K562 (cell line): ENCODE data around the gene RANBP6. TPM values are rescaled to one million over a fixed set of nuclear protein-coding genes. Genes with fewer than 3 reads are reported as not detected.

Source experiments
- ATAC-seq: fragments of 200-7000 bp; cut with Tn5 transposase; 3 replicates; pipeline ENCODE4 v1.9.1; 2020; ENCODE audit warnings: moderate library complexity
- BruUV-seq: library from RNA; stranded (reverse); fragments of 400-500 nt; replicated peaks from 2 replicates; lab custom pipeline; 2021; lab: Mats Ljungman, UMichigan
- CTCF ChIA-PET: fragments of 300-600 bp; formaldehyde crosslinking; extraction: SDS; loops from one replicate; lab custom pipeline; 2021; ENCODE audit warnings: low intra/inter-chr PET ratio; lab: Yijun Ruan, JAX
- POLR2A ChIA-PET: fragments of 300-600, 350-650 bp; sonication (Branson Sonifier 250); formaldehyde crosslinking; extraction: SDS; loops from one replicate; lab custom pipeline; 2021; ENCODE audit warnings: antibody characterized with exemption, inconsistent platforms; lab: Yijun Ruan, JAX
- DNase-seq, 4 experiments: peaks; one replicate each; pipeline versions ENCODE4 v3.0.0 to v3.0.0-alpha.2; 2011 to 2018; ENCODE audit warnings: low spot score in 3 of 4, mixed read lengths in 3 of 4; ENCODE audit errors: extremely low read depth in 1 of 4
- FAIRE-seq: peaks from 2 replicates; lab custom pipeline; 2011; peaks lifted over from hg19 to GRCh38; lab: Jason Lieb, UNC
- H2AFZ ChIP-seq: 2 replicates; pipeline ENCODE4 v1.6.0; 2011; ENCODE audit warnings: low read depth, low read length, control low read depth, inconsistent platforms
- H3K27ac ChIP-seq: fragments of 200-600 bp; 3 replicates; pipeline ENCODE4 v1.8.0; 2011; ENCODE audit warnings: low read depth, mild to moderate bottlenecking, control low read depth, inconsistent platforms, low read length, moderate library complexity, mixed read lengths; ENCODE audit errors: extremely low read depth
- H3K27me3 ChIP-seq, 2 experiments: fragments of 300-600 bp in 1 of 2; 2 replicates in 1 of 2; 3 replicates in 1 of 2; pipeline versions ENCODE4 v1.6.0 to v1.8.0; 2011; ENCODE audit warnings: inconsistent platforms in 2 of 2, low read length in 2 of 2, mild to moderate bottlenecking in 1 of 2, mixed read lengths in 1 of 2, moderate library complexity in 1 of 2; ENCODE audit not compliant: control insufficient read depth in 2 of 2, insufficient read depth in 2 of 2
- H3K36me3 ChIP-seq: fragments of 300-600 bp; 3 replicates; pipeline ENCODE4 v1.8.0; 2011; ENCODE audit warnings: mild to moderate bottlenecking, low read length, inconsistent platforms; ENCODE audit not compliant: control insufficient read depth, insufficient read depth
- H3K4me1 ChIP-seq, 2 experiments: fragments of 200-600 bp in 1 of 2; replicated peaks in 1 of 2; 2 replicates in 1 of 2; 3 replicates in 1 of 2; pipeline versions ENCODE4 v1.5.1 to v1.8.0; 2011; ENCODE audit warnings: inconsistent platforms in 2 of 2, low read length in 2 of 2, mild to moderate bottlenecking in 1 of 2, mixed read lengths in 1 of 2, moderate library complexity in 1 of 2; ENCODE audit not compliant: control insufficient read depth in 2 of 2, insufficient read depth in 2 of 2
- H3K4me2 ChIP-seq: 2 replicates; pipeline ENCODE4 v1.6.1; 2011; ENCODE audit warnings: low read length, control low read depth, inconsistent platforms, mixed read lengths; ENCODE audit not compliant: insufficient read depth
- H3K4me3 ChIP-seq: fragments of 200-600 bp; sonication (generic), shearing (Covaris generic); 2 replicates; pipeline ENCODE4 v1.5.1; 2016; ENCODE audit warnings: control low read depth, inconsistent platforms
- H3K79me2 ChIP-seq: fragments of 200-600 bp; 3 replicates; pipeline ENCODE4 v1.8.0; 2011; ENCODE audit warnings: low read length, inconsistent platforms; ENCODE audit not compliant: control insufficient read depth, insufficient read depth
- H3K9ac ChIP-seq, 2 experiments: 2 replicates each; pipeline versions ENCODE4 v1.6.0 to v1.6.1; 2011; ENCODE audit warnings: low read depth in 2 of 2, low read length in 2 of 2, control low read depth in 1 of 2, inconsistent platforms in 1 of 2, mild to moderate bottlenecking in 1 of 2, mixed read lengths in 1 of 2; ENCODE audit not compliant: insufficient read depth in 1 of 2
- H3K9me1 ChIP-seq: one replicate; pipeline ENCODE4 v1.6.0; 2011; ENCODE audit warnings: inconsistent platforms, mild to moderate bottlenecking, low read length, moderate library complexity; ENCODE audit not compliant: control insufficient read depth, insufficient read depth
- H3K9me3 ChIP-seq: replicated peaks from 2 replicates; pipeline ENCODE4 v1.5.1; 2011; ENCODE audit warnings: low read depth, low read length, inconsistent platforms; ENCODE audit not compliant: control insufficient read depth, insufficient read depth
- H4K20me1 ChIP-seq: replicated peaks from 2 replicates; pipeline ENCODE4 v1.6.1; 2011; ENCODE audit warnings: low read length, inconsistent platforms, mixed read lengths; ENCODE audit not compliant: control insufficient read depth, insufficient read depth
- BACH1 ChIP-seq: fragments of 200-800 bp; sonication (Bioruptor generic); IDR thresholded peaks from 2 replicates; pipeline ENCODE4 v1.6.1; 2016; ENCODE audit warnings: missing genetic modification characterization, missing compliant biosample characterization
- BMI1 ChIP-seq: fragments of 150-350 bp; IDR thresholded peaks from 2 replicates; pipeline ENCODE4 v1.6.1; 2014; ENCODE audit warnings: low read length
- EP400 ChIP-seq: fragments of 450-650 bp; IDR thresholded peaks from 2 replicates; pipeline ENCODE4 v1.6.1; 2017; ENCODE audit warnings: antibody characterized with exemption, mild to moderate bottlenecking, moderate library complexity
- FOXA1 ChIP-seq: fragments of 450-650 bp; IDR thresholded peaks from 2 replicates; pipeline ENCODE4 v1.6.1; 2016; ENCODE audit warnings: mild to moderate bottlenecking, borderline replicate concordance
- KLF1 ChIP-seq: fragments of 450-650 bp; IDR thresholded peaks from 2 replicates; pipeline ENCODE4 v1.6.1; 2016; ENCODE audit warnings: missing genetic modification characterization, missing compliant biosample characterization
- PRPF4 ChIP-seq: fragments of 200-400 bp; formaldehyde crosslinking; IDR thresholded peaks from one replicate; pipeline ENCODE4 v1.6.1; 2017; ENCODE audit warnings: low read length, low read depth, mild to moderate bottlenecking; ENCODE audit not compliant: insufficient read depth, poor library complexity, severe bottlenecking
- RFX7 ChIP-seq: fragments of 250-450 bp; sonication (Bioruptor Pico); IDR thresholded peaks from 2 replicates; pipeline ENCODE4 v1.5.1; 2021; ENCODE audit warnings: mild to moderate bottlenecking
- ZNF77 ChIP-seq: fragments of 250-450 bp; sonication (Bioruptor Pico); IDR thresholded peaks from 2 replicates; pipeline ENCODE4 v1.5.0; 2020
- WGBS: fragments of 100-300 bp; shearing (Covaris generic); methylation state at CpG from one replicate; pipeline ENCODE4 v1.1.6; 2016; ENCODE audit warnings: low coverage, mixed read lengths; ENCODE audit not compliant: insufficient coverage; ENCODE audit errors: missing lambda C conversion rate; 5-methylcytosine and 5-hydroxymethylcytosine counted together
- in situ Hi-C: fragments of 300-500 bp; cut with MboI; formaldehyde crosslinking; loops from 4 replicates; pipeline ENCODE4 v1.15.0; 2018; ENCODE audit warnings: inconsistent platforms, mixed read lengths
- intact Hi-C: fragments of 100-400 bp; cut with micrococcal nuclease; formaldehyde crosslinking; loops from 2 replicates; pipeline ENCODE4 v1.14.2; 2022
- polyA plus RNA-seq, 8 experiments: library from polyadenylated mRNA; depleted of rRNA in 4 of 8; stranded (reverse) in 5 of 8; unstranded in 3 of 8; fragments of >200 nt; fragmentation: Nextera tagmentation in 2 of 8; fragmentation: Illumina TruSeq in 1 of 8; extraction: Ambion mirVana in 2 of 8; extraction: Trizol in 1 of 8; gene quantifications; 2 replicates each; pipeline versions ENCODE4 v1.2.1 to v1.2.3, GENCODE V29; 2011 to 2014; ENCODE audit warnings: inconsistent platforms in 1 of 8, missing spikeins in 1 of 8
- total RNA-seq, 7 experiments: library from RNA; depleted of rRNA in 6 of 7; stranded (reverse); fragments of >200 nt in 6 of 7; fragmentation: Illumina TruSeq in 2 of 7; extraction: Trizol in 2 of 7; gene quantifications; 2 replicates each; pipeline versions ENCODE4 v1.2.1 to v1.2.3, GENCODE V29; 2011 to 2021; ENCODE audit warnings: low replicate concordance in 1 of 7

Gene RANBP6
- total and polyA plus RNA-seq, 9 of the 15 experiments (the other 6 are each of a cell fraction or from before 2014, with no cell fraction given): 10.4 to 19.9 (median 11.5) TPM

DNA sequence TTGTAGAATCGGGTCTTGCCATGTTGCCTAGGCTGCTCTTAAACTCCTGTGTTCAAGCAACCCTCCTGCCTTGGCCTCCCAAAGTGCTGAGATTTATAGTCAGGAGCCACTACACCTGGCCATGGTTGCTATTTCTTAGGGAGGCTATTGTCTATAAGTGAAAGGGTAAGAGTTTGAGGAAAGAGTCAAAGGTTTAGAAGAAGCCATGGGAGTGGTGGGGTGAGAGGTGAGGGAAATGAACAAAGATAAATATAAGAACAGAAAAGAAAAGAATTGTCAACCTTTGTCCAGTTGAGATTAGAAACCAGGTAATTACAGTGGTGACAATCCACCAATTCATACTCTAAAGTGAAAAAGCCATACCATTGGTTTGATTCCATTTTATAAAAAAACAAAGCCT lies 32.6 kb upstream of the RANBP6 start (continued):
- TF ChIP-seq RFX7: no peak
- TF ChIP-seq FOXA1: no peak

DNA sequence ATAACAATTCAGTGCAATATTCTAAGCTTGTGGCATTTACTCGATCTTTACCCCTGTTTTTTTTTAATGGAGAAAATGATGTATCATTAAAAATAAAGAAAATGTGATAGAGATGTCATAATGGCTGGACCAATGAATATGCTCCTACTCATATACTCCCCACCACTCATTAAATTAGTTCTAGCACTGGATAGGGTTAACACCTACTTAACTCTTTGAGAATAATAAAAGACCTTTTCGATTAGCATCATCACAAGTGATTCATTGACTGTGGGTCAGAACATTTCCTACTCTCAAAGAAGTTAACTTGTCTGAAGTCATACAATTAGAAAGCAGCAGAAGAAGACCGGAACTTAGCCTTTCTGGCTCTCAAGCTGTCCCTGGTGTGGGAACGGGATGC lies 31.6 kb upstream of the RANBP6 start:
- 4% methylated on average over 4 of the region's 4 CpGs for whole genome bisulfite sequencing
- Histone ChIP-seq H2AFZ (no peak overlapping the region), H3K4me2 (no peak overlapping the region), H3K36me3 (no peaks in the 10 kb centered on the region), H3K4me3 (no peak overlapping the region), H4K20me1 (no peaks in the 10 kb centered on the region), H3K9me1 (no peaks in the 10 kb centered on the region), H3K79me2 (no peaks in the 10 kb centered on the region), H3K27ac (no peak overlapping the region), H3K27me3 (peaks cover 0 to 17% of the 10 kb centered on the region in 2 experiments; a peak in 2 of 5 replicates), H3K4me1 (no peaks in the 10 kb centered on the region), H3K9ac (no peak overlapping the region), H3K9me3 (no peaks in the 10 kb centered on the region)
- no TSS peak for BruUV-seq
- POLR2A ChIA-PET: interaction anchor here (0.7 to 0.8 kb wide), 2 partner anchors 18 to 216 kb away, joined by 3 to 4 read pairs; no protein-coding TSS in a partner anchor
- in situ Hi-C loops: loop anchor here (5.0 kb wide), 1 partner anchor 165 kb away; no protein-coding TSS in a partner anchor
- CTCF ChIA-PET: no interaction called here
- DNase-seq (no peak), ATAC-seq (no peak), FAIRE-seq (no peak)
- TF ChIP-seq BMI1: no peak
- TF ChIP-seq PRPF4: no peak
- TF ChIP-seq EP400: no peak
- no peak for TF ChIP-seq ZNF77 (CRISPR knock-in tag)
- TF ChIP-seq KLF1 (tag): no peak
- TF ChIP-seq BACH1 (tag): no peak
- intact Hi-C loops: no loop called here
